Endothelial cell of umbilical vein (primary cell): Measurements from ENCODE around the gene AMBP. TPM values are rescaled to one million over a fixed set of nuclear protein-coding genes. Genes with fewer than 3 reads are reported as not detected.

Experiments
- BruUV-seq: library from RNA; stranded (reverse); fragments of 400-500 nt; replicated peaks from 2 replicates; lab custom pipeline; 2021; lab: Mats Ljungman, UMichigan
- CTCF ChIA-PET: fragments of 300-600, 350-600 bp; sonication (Branson Sonifier 250); formaldehyde crosslinking; loops from one replicate; lab custom pipeline; 2021; ENCODE audit warnings: antibody characterized with exemption, inconsistent platforms; lab: Charles Lee
- POLR2A ChIA-PET: fragments of 300-600, 350-600 bp; sonication (Branson Sonifier 250); formaldehyde crosslinking; loops from one replicate; lab custom pipeline; 2021; ENCODE audit warnings: antibody characterized with exemption, inconsistent platforms; lab: Charles Lee
- DNase-seq: peaks from one replicate; pipeline ENCODE4 v3.0.0-alpha.2; 2011; ENCODE audit warnings: low read depth, low spot score
- FAIRE-seq: peaks from 2 replicates; lab custom pipeline; 2011; peaks lifted over from hg19 to GRCh38; lab: Jason Lieb, UNC
- H2AFZ ChIP-seq: 2 replicates; pipeline ENCODE4 v1.6.0; 2012; ENCODE audit warnings: low read depth, low read length, control low read depth, inconsistent platforms
- H3K27ac ChIP-seq: 2 replicates; pipeline ENCODE4 v1.5.1; 2011; ENCODE audit warnings: low read depth, mild to moderate bottlenecking, control low read depth, low read length, moderate library complexity; ENCODE audit not compliant: insufficient read depth
- H3K27me3 ChIP-seq, 2 experiments: 2 replicates each; pipeline versions ENCODE4 v1.6.0 to v1.6.1; 2011; ENCODE audit warnings: low read length in 2 of 2, mixed read lengths in 1 of 2; ENCODE audit not compliant: control insufficient read depth in 2 of 2, insufficient read depth in 2 of 2
- H3K36me3 ChIP-seq, 2 experiments: 2 replicates in 1 of 2; 3 replicates in 1 of 2; pipeline ENCODE4 v1.5.1; 2011; ENCODE audit warnings: low read length in 2 of 2, mild to moderate bottlenecking in 1 of 2, moderate library complexity in 1 of 2; ENCODE audit not compliant: control insufficient read depth in 2 of 2, insufficient read depth in 2 of 2; ENCODE audit errors: extremely low read depth in 1 of 2
- H3K4me1 ChIP-seq: 3 replicates; pipeline ENCODE4 v1.5.1; 2011; ENCODE audit warnings: mild to moderate bottlenecking, low read length; ENCODE audit not compliant: control insufficient read depth, insufficient read depth; ENCODE audit errors: extremely low read depth
- H3K4me2 ChIP-seq: 2 replicates; pipeline ENCODE4 v1.6.1; 2011; ENCODE audit warnings: low read length, control low read depth, mixed read lengths; ENCODE audit not compliant: insufficient read depth
- H3K4me3 ChIP-seq, 3 experiments: fragments of 200-600 bp in 1 of 3; sonication (generic), shearing (Covaris generic) in 1 of 3; replicated peaks in 1 of 3; 2 replicates each; pipeline ENCODE4 v1.5.1; 2011 to 2016; ENCODE audit warnings: control low read depth in 3 of 3, low read length in 3 of 3, mild to moderate bottlenecking in 2 of 3, inconsistent platforms in 1 of 3, low read depth in 1 of 3, moderate library complexity in 1 of 3; ENCODE audit not compliant: insufficient read depth in 1 of 3
- H3K79me2 ChIP-seq: 2 replicates; pipeline ENCODE4 v1.6.0; 2012; ENCODE audit warnings: low read length, inconsistent platforms; ENCODE audit not compliant: control insufficient read depth, insufficient read depth
- H3K9ac ChIP-seq: replicated peaks from 2 replicates; pipeline ENCODE3; 2011; ENCODE audit warnings: low read length, control low read depth; ENCODE audit not compliant: insufficient read depth; ENCODE audit errors: extremely low read depth
- H3K9me1 ChIP-seq: replicated peaks from 3 replicates; pipeline ENCODE4 v1.6.0; 2011; ENCODE audit warnings: mild to moderate bottlenecking, low read length; ENCODE audit not compliant: control insufficient read depth, insufficient read depth; ENCODE audit errors: extremely low read depth
- H3K9me3 ChIP-seq: replicated peaks from 2 replicates; pipeline ENCODE4 v1.5.1; 2012; ENCODE audit warnings: low read length, inconsistent platforms; ENCODE audit not compliant: control insufficient read depth, insufficient read depth
- H4K20me1 ChIP-seq: replicated peaks from 2 replicates; pipeline ENCODE3; 2011; ENCODE audit warnings: mild to moderate bottlenecking, low read length; ENCODE audit not compliant: control insufficient read depth, insufficient read depth; ENCODE audit errors: extremely low read depth
- EZH2 ChIP-seq: IDR thresholded peaks from 2 replicates; pipeline ENCODE4 v1.6.1; 2012; ENCODE audit warnings: borderline replicate concordance, low read depth, mild to moderate bottlenecking, moderate library complexity, low read length, inconsistent platforms; ENCODE audit not compliant: severe bottlenecking
- FOS ChIP-seq: IDR thresholded peaks from 2 replicates; pipeline ENCODE4 v1.6.1; 2011; ENCODE audit warnings: mild to moderate bottlenecking, low read length, moderate library complexity, borderline replicate concordance; ENCODE audit not compliant: insufficient read depth
- GATA2 ChIP-seq: IDR thresholded peaks from 2 replicates; pipeline ENCODE4 v1.7.0; 2011; ENCODE audit warnings: low read depth, mild to moderate bottlenecking, moderate library complexity, mixed read lengths, low read length; ENCODE audit not compliant: insufficient read length, insufficient read depth
- JUN ChIP-seq: IDR thresholded peaks from 2 replicates; pipeline ENCODE4 v1.6.1; 2011; ENCODE audit warnings: borderline replicate concordance, low read depth; ENCODE audit not compliant: insufficient read length, insufficient read depth
- MYC ChIP-seq: IDR thresholded peaks from one replicate; pipeline ENCODE4 v1.6.1; 2011; ENCODE audit warnings: mild to moderate bottlenecking, low read depth, low read length
- POLR2A ChIP-seq: IDR thresholded peaks from 2 replicates; pipeline ENCODE4 v1.6.1; 2012; ENCODE audit warnings: low read depth, mild to moderate bottlenecking, control low read depth, low read length
- POLR2AphosphoS5 ChIP-seq: IDR thresholded peaks from 2 replicates; pipeline ENCODE4 v1.6.1; 2012; ENCODE audit warnings: low read depth, mild to moderate bottlenecking, control low read depth, low read length, moderate library complexity; ENCODE audit not compliant: insufficient read depth
- dilution Hi-C: fragments of 300-500 bp; cut with MboI; formaldehyde crosslinking; loops from one replicate; pipeline ENCODE4 v1.15.0; 2019; ENCODE audit warnings: low sequenced_read_pairs; ENCODE audit not compliant: extremely low pct_ligation_motif_present
- intact Hi-C: fragments of 100-400 bp; cut with micrococcal nuclease; formaldehyde crosslinking; loops from one replicate; pipeline ENCODE4 v1.10.0; 2022
- polyA plus RNA-seq, 4 experiments: library from polyadenylated mRNA; depleted of rRNA in 3 of 4; stranded (reverse) in 3 of 4; unstranded in 1 of 4; fragments of >200 nt; gene quantifications; 2 replicates each; pipeline versions ENCODE4 v1.2.1 to v1.2.3, GENCODE V29; 2011 to 2012; ENCODE audit warnings: missing spikeins in 1 of 4
- total RNA-seq: library from RNA; stranded (reverse); gene quantifications from 2 replicates; pipeline ENCODE4 v1.2.3, GENCODE V29; 2021
- TF ChIP-seq, protein P1 (sequence below), 2 donors: IDR thresholded peaks; 1 replicate in 1 of 2; 2 replicates in 1 of 2; pipeline ENCODE4 v1.5.1; 2011; ENCODE audit warnings: low read length in 2 of 2, mild to moderate bottlenecking in 2 of 2, moderate library complexity in 2 of 2, control low read depth in 1 of 2, inconsistent platforms in 1 of 2, low read depth in 1 of 2; ENCODE audit not compliant: insufficient read depth in 1 of 2; ENCODE audit errors: extremely low read depth in 1 of 2
- TF ChIP-seq, protein P2 (sequence below): IDR thresholded peaks from 2 replicates; pipeline ENCODE4 v1.6.1; 2011; ENCODE audit not compliant: insufficient read depth, insufficient read length

AMBP gene
- total and polyA plus RNA-seq, 2 donors (not counting 3 experiments of a cell fraction or from before 2014, with no cell fraction given): not detected

DNA sequence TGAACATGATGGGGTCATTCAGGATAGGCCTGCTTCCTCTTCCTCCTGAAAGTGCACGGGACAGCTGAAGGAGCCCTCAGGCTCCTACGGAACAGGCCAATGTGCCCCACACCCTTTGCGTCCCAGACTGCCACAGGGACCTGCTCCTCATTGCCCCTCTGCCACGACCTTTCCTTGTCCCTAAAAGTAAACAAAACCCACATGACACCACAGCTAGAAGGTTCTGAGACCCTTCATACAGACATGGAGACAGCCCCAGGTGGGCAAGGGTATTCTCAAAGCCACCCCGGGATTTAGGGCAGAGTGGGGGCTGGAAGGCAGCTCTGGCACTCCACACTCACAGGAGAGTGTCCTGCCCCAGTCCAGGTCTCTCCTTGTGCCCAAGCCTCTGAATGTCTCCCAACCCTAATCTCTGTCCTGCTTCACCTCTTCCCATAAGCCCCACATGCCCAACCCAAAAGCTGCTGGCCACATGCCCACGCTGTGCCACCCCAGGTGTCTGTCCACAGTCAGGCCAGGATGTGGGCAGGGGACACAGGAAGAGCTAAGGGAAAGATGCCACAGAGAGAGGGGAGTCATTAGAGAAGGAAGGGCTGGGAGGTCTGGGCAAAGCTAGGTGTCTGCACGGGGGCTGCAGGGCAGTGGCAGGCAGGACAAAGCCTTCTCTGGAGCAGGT, 800 bp downstream of the AMBP start:
- intact Hi-C loops: no loop called here
- ChIA-PET CTCF (interaction anchor here (1.1 to 3.8 kb wide), 3 partner anchors 31 to 214 kb away, joined by 3 to 15 read pairs (median 4); no protein-coding TSS in a partner anchor), POLR2A (no interaction called here)
- Histone ChIP-seq H3K36me3 (no peaks in the 10 kb centered on the region), H3K27ac (no peak overlapping the region), H3K9ac (no peak overlapping the region), H3K4me2 (no peak overlapping the region), H3K9me1 (no peaks in the 10 kb centered on the region), H3K9me3 (no peaks in the 10 kb centered on the region), H3K79me2 (no peaks in the 10 kb centered on the region), H3K4me3 (no peak overlapping the region), H3K4me1 (no peaks in the 10 kb centered on the region), H3K27me3 (peaks cover 2 to 16% of the 10 kb centered on the region in 2 experiments), H4K20me1 (no peaks in the 10 kb centered on the region), H2AFZ (no peak overlapping the region)
- TF ChIP-seq POLR2AphosphoS5: no peak
- no peak for DNase-seq
- dilution Hi-C loops: loop anchor here (25.0 kb wide), 1 partner anchor 210 kb away; no protein-coding TSS in a partner anchor
- no TSS peak for BruUV-seq
- no peak for FAIRE-seq

GRCh38 chr9:114076237-114077161, 1.6 kb downstream of the AMBP start:
- POLR2A ChIA-PET: no interaction called here
- H4K20me1 ChIP-seq: no peaks in the 10 kb centered on the region
- no peaks in the 10 kb centered on the region for H3K4me1 ChIP-seq
- CTCF ChIA-PET: interaction anchor here (1.1 to 3.8 kb wide), 2 partner anchors 32 to 214 kb away, joined by 4 to 15 read pairs; no protein-coding TSS in a partner anchor
- H3K4me3 ChIP-seq: no peak overlapping the region
- no peaks in the 10 kb centered on the region for H3K9me1 ChIP-seq
- H3K4me2 ChIP-seq: no peak overlapping the region
- dilution Hi-C loops (loop anchor here (25.0 kb wide), 1 partner anchor 211 kb away; no protein-coding TSS in a partner anchor), intact Hi-C loops (no loop called here)
- TF ChIP-seq MYC: no peak
- TF ChIP-seq FOS: no peak
- TF ChIP-seq POLR2A: no peak
- TF ChIP-seq, protein P1, sequence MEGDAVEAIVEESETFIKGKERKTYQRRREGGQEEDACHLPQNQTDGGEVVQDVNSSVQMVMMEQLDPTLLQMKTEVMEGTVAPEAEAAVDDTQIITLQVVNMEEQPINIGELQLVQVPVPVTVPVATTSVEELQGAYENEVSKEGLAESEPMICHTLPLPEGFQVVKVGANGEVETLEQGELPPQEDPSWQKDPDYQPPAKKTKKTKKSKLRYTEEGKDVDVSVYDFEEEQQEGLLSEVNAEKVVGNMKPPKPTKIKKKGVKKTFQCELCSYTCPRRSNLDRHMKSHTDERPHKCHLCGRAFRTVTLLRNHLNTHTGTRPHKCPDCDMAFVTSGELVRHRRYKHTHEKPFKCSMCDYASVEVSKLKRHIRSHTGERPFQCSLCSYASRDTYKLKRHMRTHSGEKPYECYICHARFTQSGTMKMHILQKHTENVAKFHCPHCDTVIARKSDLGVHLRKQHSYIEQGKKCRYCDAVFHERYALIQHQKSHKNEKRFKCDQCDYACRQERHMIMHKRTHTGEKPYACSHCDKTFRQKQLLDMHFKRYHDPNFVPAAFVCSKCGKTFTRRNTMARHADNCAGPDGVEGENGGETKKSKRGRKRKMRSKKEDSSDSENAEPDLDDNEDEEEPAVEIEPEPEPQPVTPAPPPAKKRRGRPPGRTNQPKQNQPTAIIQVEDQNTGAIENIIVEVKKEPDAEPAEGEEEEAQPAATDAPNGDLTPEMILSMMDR (IDR thresholded peaks at IDR 0.05; ENCODE audit: extremely low read depth in 1 of 2, insufficient read depth in 1 of 2, low read depth in 1 of 2, low read length in 2 of 2): no peak
- no peak for TF ChIP-seq GATA2
- TF ChIP-seq, protein P2, sequence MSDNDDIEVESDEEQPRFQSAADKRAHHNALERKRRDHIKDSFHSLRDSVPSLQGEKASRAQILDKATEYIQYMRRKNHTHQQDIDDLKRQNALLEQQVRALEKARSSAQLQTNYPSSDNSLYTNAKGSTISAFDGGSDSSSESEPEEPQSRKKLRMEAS: no peak
- TF ChIP-seq EZH2: no peak
- TF ChIP-seq POLR2AphosphoS5: no peak
- TF ChIP-seq JUN: no peak
- H3K9me3 ChIP-seq: no peaks in the 10 kb centered on the region
- H3K36me3 ChIP-seq: no peaks in the 10 kb centered on the region
- H2AFZ ChIP-seq: no peak overlapping the region
- no peak for DNase-seq
- H3K27me3 ChIP-seq: peaks cover 2 to 18% of the 10 kb centered on the region in 2 experiments
- no TSS peak for BruUV-seq
- no peak overlapping the region for H3K9ac ChIP-seq
- no peaks in the 10 kb centered on the region for H3K79me2 ChIP-seq
- H3K27ac ChIP-seq: no peak overlapping the region
- no peak for FAIRE-seq
